Measurements from ENCODE around the gene LCN1.

The LCN1 gene

GRCh38 chr9:135490166-135490870 lies 30.9 kb upstream of the LCN1 start:
- no peaks in the 10 kb centered on the region for H3K27me3 ChIP-seq (ENCODE audit: control insufficient read depth, insufficient read depth, low read length)
- H3K9ac ChIP-seq (ENCODE audit: low read depth, low read length), result no peak overlapping the region
- peaks cover 19% of the 10 kb centered on the region for H3K36me3 ChIP-seq (ENCODE audit: insufficient read depth, low read length)
- H3K4me2 ChIP-seq (ENCODE audit: low read length), result no peak overlapping the region
- H3K4me1 ChIP-seq (ENCODE audit: control insufficient read depth, insufficient read depth, low read length), result no peaks in the 10 kb centered on the region
- no peaks in the 10 kb centered on the region for H3K9me3 ChIP-seq (replicated peaks; ENCODE audit: low read length)
- H3K4me3 ChIP-seq (ENCODE audit: low read length), result no peak overlapping the region

- H3K4me3 ChIP-seq (ENCODE audit: low read length), result no peak overlapping the region
- H3K9me3 ChIP-seq (replicated peaks; ENCODE audit: low read length), result no peaks in the 10 kb centered on the region
- H3K9ac ChIP-seq (ENCODE audit: low read depth, low read length), result no peak overlapping the region
- peaks cover 12% of the 10 kb centered on the region for H3K36me3 ChIP-seq (ENCODE audit: insufficient read depth, low read length)
- no peak overlapping the region for H3K4me2 ChIP-seq (ENCODE audit: low read length)
- no peaks in the 10 kb centered on the region for H3K27me3 ChIP-seq (ENCODE audit: control insufficient read depth, insufficient read depth, low read length)
- no peaks in the 10 kb centered on the region for H3K4me1 ChIP-seq (ENCODE audit: control insufficient read depth, insufficient read depth, low read length)
Observed at GRCh38 chr9:135490980-135491464, 30.2 kb upstream of the LCN1 start.

- H3K36me3 ChIP-seq (ENCODE audit: insufficient read depth, low read length), result peaks cover 8% of the 10 kb centered on the region
- no peaks in the 10 kb centered on the region for H3K27me3 ChIP-seq (ENCODE audit: control insufficient read depth, insufficient read depth, low read length)
- H3K4me2 ChIP-seq (ENCODE audit: low read length), result no peak overlapping the region
- no peaks in the 10 kb centered on the region for H3K4me1 ChIP-seq (ENCODE audit: control insufficient read depth, insufficient read depth, low read length)
- H3K4me3 ChIP-seq (ENCODE audit: low read length), result no peak overlapping the region
- no peak overlapping the region for H3K9ac ChIP-seq (ENCODE audit: low read depth, low read length)
- H3K9me3 ChIP-seq (replicated peaks; ENCODE audit: low read length), result no peaks in the 10 kb centered on the region
Observed at GRCh38 chr9:135491764-135492163, 29.5 kb upstream of the LCN1 start.

GRCh38 chr9:135492886-135493669 lies 28.2 kb upstream of the LCN1 start:
- Histone ChIP-seq H3K4me2 (ENCODE audit: low read length) (no peak overlapping the region), H3K27me3 (ENCODE audit: control insufficient read depth, insufficient read depth, low read length) (peaks cover 1% of the 10 kb centered on the region), H3K9ac (ENCODE audit: low read depth, low read length) (no peak overlapping the region), H3K9me3 (replicated peaks; ENCODE audit: low read length) (no peaks in the 10 kb centered on the region), H3K4me1 (ENCODE audit: control insufficient read depth, insufficient read depth, low read length) (no peaks in the 10 kb centered on the region), H3K36me3 (ENCODE audit: insufficient read depth, low read length) (peaks cover 3% of the 10 kb centered on the region), H3K4me3 (ENCODE audit: low read length) (no peak overlapping the region)

- Histone ChIP-seq H3K36me3 (ENCODE audit: insufficient read depth, low read length) (no peaks in the 10 kb centered on the region), H3K9me3 (replicated peaks; ENCODE audit: low read length) (no peaks in the 10 kb centered on the region), H3K4me2 (ENCODE audit: low read length) (no peak overlapping the region), H3K4me3 (ENCODE audit: low read length) (no peak overlapping the region), H3K4me1 (ENCODE audit: control insufficient read depth, insufficient read depth, low read length) (no peaks in the 10 kb centered on the region), H3K9ac (ENCODE audit: low read depth, low read length) (no peak overlapping the region), H3K27me3 (ENCODE audit: control insufficient read depth, insufficient read depth, low read length) (peaks cover 4% of the 10 kb centered on the region)
Observed at GRCh38 chr9:135494791-135495559, 26.3 kb upstream of the LCN1 start.

- Histone ChIP-seq H3K4me2 (ENCODE audit: low read length) (no peak overlapping the region), H3K4me1 (ENCODE audit: control insufficient read depth, insufficient read depth, low read length) (peaks cover 8% of the 10 kb centered on the region), H3K36me3 (ENCODE audit: insufficient read depth, low read length) (peaks cover 13% of the 10 kb centered on the region), H3K27me3 (ENCODE audit: control insufficient read depth, insufficient read depth, low read length) (peaks cover 4% of the 10 kb centered on the region), H3K9ac (ENCODE audit: low read depth, low read length) (no peak overlapping the region), H3K9me3 (replicated peaks; ENCODE audit: low read length) (no peaks in the 10 kb centered on the region), H3K4me3 (ENCODE audit: low read length) (no peak overlapping the region)
Observed at GRCh38 chr9:135498381-135499126, 22.7 kb upstream of the LCN1 start.

- Histone ChIP-seq H3K4me3 (ENCODE audit: low read length) (peak overlapping the region; percentile 91), H3K4me2 (ENCODE audit: low read length) (peak overlapping the region; percentile 95), H3K9me3 (replicated peaks; ENCODE audit: low read length) (no peaks in the 10 kb centered on the region), H3K27me3 (ENCODE audit: control insufficient read depth, insufficient read depth, low read length) (peaks cover 4% of the 10 kb centered on the region), H3K4me1 (ENCODE audit: control insufficient read depth, insufficient read depth, low read length) (peaks cover 8% of the 10 kb centered on the region), H3K9ac (ENCODE audit: low read depth, low read length) (peak overlapping the region; percentile 99), H3K36me3 (ENCODE audit: insufficient read depth, low read length) (peaks cover 22% of the 10 kb centered on the region)
Observed at GRCh38 chr9:135499326-135500070, 21.7 kb upstream of the LCN1 start.

- Histone ChIP-seq H3K9me3 (replicated peaks; ENCODE audit: low read length) (no peaks in the 10 kb centered on the region), H3K4me1 (ENCODE audit: control insufficient read depth, insufficient read depth, low read length) (peaks cover 8% of the 10 kb centered on the region), H3K4me3 (ENCODE audit: low read length) (peak overlapping the region; percentile 91), H3K4me2 (ENCODE audit: low read length) (peak overlapping the region; percentile 95), H3K36me3 (ENCODE audit: insufficient read depth, low read length) (peaks cover 28% of the 10 kb centered on the region), H3K9ac (ENCODE audit: low read depth, low read length) (peak overlapping the region; percentile 99), H3K27me3 (ENCODE audit: control insufficient read depth, insufficient read depth, low read length) (peaks cover 4% of the 10 kb centered on the region)
Observed at GRCh38 chr9:135500071-135500524, 21.1 kb upstream of the LCN1 start.

GRCh38 chr9:135500525-135501260 lies 20.5 kb upstream of the LCN1 start, which contains the start of gene MRPS2:
Gene MRPS2, plus strand, starts transcription at chr9:135500682. Its CDS starts 29 bp downstream, at chr9:135500711.
- H3K36me3 ChIP-seq (ENCODE audit: insufficient read depth, low read length), result peaks cover 32% of the 10 kb centered on the region
- H3K9ac ChIP-seq (ENCODE audit: low read depth, low read length), result peak within 1 kb of the TSS; percentile 99
- peaks cover 4% of the 10 kb centered on the region for H3K27me3 ChIP-seq (ENCODE audit: control insufficient read depth, insufficient read depth, low read length)
- no peaks in the 10 kb centered on the region for H3K9me3 ChIP-seq (replicated peaks; ENCODE audit: low read length)
- peak within 1 kb of the TSS; percentile 91 for H3K4me3 ChIP-seq (ENCODE audit: low read length)
- H3K4me2 ChIP-seq (ENCODE audit: low read length), result peak within 1 kb of the TSS; percentile 95
- H3K4me1 ChIP-seq (ENCODE audit: control insufficient read depth, insufficient read depth, low read length), result peaks cover 8% of the 10 kb centered on the region

Data from skeletal muscle satellite cell (primary cell).